H1 (cell line): Measurements from ENCODE around the gene IQCK. TPM values are rescaled to one million over a fixed set of nuclear protein-coding genes. Genes with fewer than 3 reads are reported as not detected.

Experiments
- CTCF ChIA-PET: fragments of 300-600 bp; sonication (Branson Sonifier 250); formaldehyde crosslinking; loops from one replicate; lab custom pipeline; 2021; ENCODE audit not compliant: partially characterized antibody; lab: Charles Lee
- POLR2A ChIA-PET: fragments of 300-600 bp; sonication (Branson Sonifier 250); formaldehyde crosslinking; loops from one replicate; lab custom pipeline; 2021; ENCODE audit warnings: inconsistent platforms; ENCODE audit not compliant: partially characterized antibody; lab: Charles Lee
- DNase-seq, 2 experiments: peaks; one replicate each; pipeline versions ENCODE4 v3.0.0 to v3.0.0-alpha.2; 2010 to 2022; ENCODE audit warnings: low spot score in 2 of 2, low read depth in 1 of 2, mixed read lengths in 1 of 2
- FAIRE-seq: peaks from 2 replicates; lab custom pipeline; 2011; peaks lifted over from hg19 to GRCh38; lab: Jason Lieb, UNC
- H2AFZ ChIP-seq: 2 replicates; pipeline ENCODE4 v1.8.1; 2012; ENCODE audit warnings: low read length, inconsistent platforms
- H2AK5ac ChIP-seq: 2 replicates; pipeline ENCODE4 v1.6.1; 2013; ENCODE audit warnings: low read depth, low read length
- H2BK120ac ChIP-seq: replicated peaks from 2 replicates; pipeline ENCODE3; 2013; ENCODE audit warnings: low read depth, low read length, inconsistent platforms
- H2BK12ac ChIP-seq: 2 replicates; pipeline ENCODE4 v1.6.1; 2013; ENCODE audit warnings: low read depth, low read length
- H2BK15ac ChIP-seq: 2 replicates; pipeline ENCODE4 v1.6.1; 2013; ENCODE audit warnings: low read length
- H2BK20ac ChIP-seq: 2 replicates; pipeline ENCODE4 v1.6.1; 2013; ENCODE audit warnings: low read length
- H2BK5ac ChIP-seq: 2 replicates; pipeline ENCODE4 v1.6.1; 2013; ENCODE audit warnings: low read depth, low read length
- H3K14ac ChIP-seq: 2 replicates; pipeline ENCODE4 v1.6.1; 2013; ENCODE audit warnings: inconsistent platforms; ENCODE audit not compliant: insufficient read length
- H3K18ac ChIP-seq: 2 replicates; pipeline ENCODE4 v1.6.1; 2013; ENCODE audit warnings: low read length; ENCODE audit errors: extremely low read depth
- H3K23ac ChIP-seq: 2 replicates; pipeline ENCODE4 v1.6.1; 2013; ENCODE audit warnings: inconsistent platforms; ENCODE audit not compliant: insufficient read length
- H3K23me2 ChIP-seq: 2 replicates; pipeline ENCODE4 v1.6.1; 2013; ENCODE audit warnings: low read depth, low read length
- H3K27ac ChIP-seq: 2 replicates; pipeline ENCODE4 v1.6.1; 2011; ENCODE audit warnings: low read depth, low read length, inconsistent platforms
- H3K27me3 ChIP-seq, 4 experiments: replicated peaks in 1 of 4; 1 replicate in 1 of 4; 2 replicates in 3 of 4; pipeline versions ENCODE4 v1.6.1 to v1.8.1; 2011 to 2013; ENCODE audit warnings: low read length in 3 of 4, mild to moderate bottlenecking in 3 of 4, inconsistent platforms in 2 of 4, mixed read lengths in 2 of 4, moderate library complexity in 1 of 4; ENCODE audit not compliant: control insufficient read depth in 3 of 4, insufficient read depth in 3 of 4; ENCODE audit errors: extremely low read depth in 1 of 4
- H3K36me3 ChIP-seq, 4 experiments: 2 replicates each; pipeline versions ENCODE4 v1.6.1 to v1.8.1; 2011 to 2013; ENCODE audit warnings: mild to moderate bottlenecking in 4 of 4, low read length in 3 of 4, moderate library complexity in 2 of 4, control low read depth in 1 of 4, inconsistent platforms in 1 of 4; ENCODE audit not compliant: insufficient read depth in 4 of 4, control insufficient read depth in 2 of 4
- H3K4ac ChIP-seq: replicated peaks from 2 replicates; pipeline ENCODE3; 2013; ENCODE audit warnings: low read length, low read depth, mixed read lengths, inconsistent platforms; ENCODE audit not compliant: insufficient read length
- H3K4me1 ChIP-seq, 4 experiments: replicated peaks in 1 of 4; 1 replicate in 1 of 4; 2 replicates in 3 of 4; pipeline versions ENCODE4 v1.6.1 to v1.8.1; 2011 to 2013; ENCODE audit warnings: low read length in 3 of 4, inconsistent platforms in 2 of 4, mixed read lengths in 1 of 4; ENCODE audit not compliant: insufficient read depth in 4 of 4, control insufficient read depth in 3 of 4
- H3K4me2 ChIP-seq, 2 experiments: 2 replicates each; pipeline versions ENCODE4 v1.6.1 to v1.8.1; 2011 to 2013; ENCODE audit warnings: low read depth in 2 of 2, low read length in 2 of 2, control low read depth in 1 of 2, inconsistent platforms in 1 of 2, mild to moderate bottlenecking in 1 of 2; ENCODE audit not compliant: insufficient read depth in 1 of 2
- H3K4me3 ChIP-seq, 4 experiments: fragments of 200-600, 300-600 bp in 1 of 4; sonication (generic), shearing (Covaris generic), sonication (Bioruptor Twin) in 1 of 4; 2 replicates each; pipeline versions ENCODE4 v1.5.1 to v1.8.1; 2011 to 2016; ENCODE audit warnings: low read length in 4 of 4, low read depth in 3 of 4, control low read depth in 2 of 4, inconsistent platforms in 2 of 4, mild to moderate bottlenecking in 2 of 4, mixed read lengths in 1 of 4, moderate library complexity in 1 of 4; ENCODE audit not compliant: insufficient read depth in 2 of 4; ENCODE audit errors: extremely low read depth in 1 of 4
- H3K56ac ChIP-seq: replicated peaks from 2 replicates; pipeline ENCODE3; 2013; ENCODE audit warnings: low read depth, mild to moderate bottlenecking, mixed read lengths, low read length, inconsistent platforms; ENCODE audit not compliant: insufficient read length
- H3K79me1 ChIP-seq: 2 replicates; pipeline ENCODE4 v1.6.1; 2013; ENCODE audit warnings: low read depth, low read length, control low read depth
- H3K79me2 ChIP-seq, 2 experiments: 2 replicates each; pipeline versions ENCODE4 v1.6.1 to v1.8.1; 2012 to 2013; ENCODE audit warnings: low read length in 2 of 2, mild to moderate bottlenecking in 2 of 2, inconsistent platforms in 1 of 2; ENCODE audit not compliant: insufficient read depth in 2 of 2, control insufficient read depth in 1 of 2
- H3K9ac ChIP-seq, 4 experiments: replicated peaks in 1 of 4; 1 replicate in 1 of 4; 2 replicates in 3 of 4; pipeline versions ENCODE4 v1.6.1 to v1.8.1; 2011 to 2013; ENCODE audit warnings: low read depth in 3 of 4, low read length in 3 of 4, control low read depth in 2 of 4, mild to moderate bottlenecking in 2 of 4, moderate library complexity in 2 of 4, inconsistent platforms in 1 of 4; ENCODE audit errors: extremely low read depth in 1 of 4
- H3K9me3 ChIP-seq, 2 experiments: 2 replicates each; pipeline versions ENCODE4 v1.6.1 to v1.8.1; 2012 to 2013; ENCODE audit warnings: mild to moderate bottlenecking in 2 of 2, moderate library complexity in 2 of 2, control low read depth in 1 of 2, inconsistent platforms in 1 of 2, low read depth in 1 of 2, low read length in 1 of 2, mixed read lengths in 1 of 2; ENCODE audit not compliant: insufficient read depth in 2 of 2
- H4K20me1 ChIP-seq, 2 experiments: replicated peaks in 1 of 2; 2 replicates each; pipeline versions ENCODE3 to v1.8.1; 2011 to 2013; ENCODE audit warnings: inconsistent platforms in 2 of 2, low read length in 2 of 2, mild to moderate bottlenecking in 1 of 2; ENCODE audit not compliant: insufficient read depth in 2 of 2, control insufficient read depth in 1 of 2
- H4K5ac ChIP-seq: 2 replicates; pipeline ENCODE4 v1.6.1; 2013; ENCODE audit warnings: low read length, low read depth, mixed read lengths, inconsistent platforms; ENCODE audit not compliant: insufficient read length
- H4K8ac ChIP-seq: 2 replicates; pipeline ENCODE4 v1.8.0; 2013; ENCODE audit warnings: mild to moderate bottlenecking, moderate library complexity, low read length, inconsistent platforms; ENCODE audit not compliant: insufficient read depth; ENCODE audit errors: extremely low read depth
- H4K91ac ChIP-seq: replicated peaks from 2 replicates; pipeline ENCODE3; 2013; ENCODE audit warnings: low read length, mixed read lengths, inconsistent platforms; ENCODE audit not compliant: insufficient read length
- ASH2L ChIP-seq: fragments of 200-600, 300-600 bp; sonication (generic); IDR thresholded peaks from one replicate; pipeline ENCODE4 v1.7.1; 2017; ENCODE audit warnings: low read length
- CREB1 ChIP-seq: IDR thresholded peaks from 2 replicates; pipeline ENCODE4 v1.6.1; 2012; ENCODE audit warnings: inconsistent platforms
- JUND ChIP-seq: IDR thresholded peaks from 2 replicates; pipeline ENCODE4 v1.6.1; 2011; ENCODE audit warnings: mild to moderate bottlenecking, improper control_type of control experiment, low read length
- KDM4A ChIP-seq: IDR thresholded peaks from one replicate; pipeline ENCODE4 v1.7.1; 2012; ENCODE audit warnings: low read depth, mild to moderate bottlenecking, moderate library complexity, low read length, inconsistent platforms; ENCODE audit not compliant: severe bottlenecking
- POLR2AphosphoS5 ChIP-seq: IDR thresholded peaks from 2 replicates; pipeline ENCODE4 v1.6.1; 2011; ENCODE audit warnings: low read depth, low read length
- RNF2 ChIP-seq: fragments of 200-900, 300-1000 bp; sonication (generic); IDR thresholded peaks from 2 replicates; pipeline ENCODE4 v1.7.1; 2016; ENCODE audit warnings: borderline replicate concordance, low read depth, mild to moderate bottlenecking, antibody characterized with exemption, low read length; ENCODE audit not compliant: poor library complexity, severe bottlenecking; ENCODE audit errors: missing control alignments
- WGBS, 2 experiments: shearing (Covaris generic) in 1 of 2; methylation state at CpG; one replicate each; pipeline versions ENCODE4 v1.1.6 to v1.1.7; 2013 to 2015; ENCODE audit warnings: low lambda C conversion rate in 2 of 2, mixed read lengths in 2 of 2, inconsistent platforms in 1 of 2, low coverage in 1 of 2, missing lambda C conversion rate in 1 of 2; ENCODE audit not compliant: insufficient replicate concordance in 2 of 2, insufficient coverage in 1 of 2, insufficient read length in 1 of 2; ENCODE audit errors: extremely low coverage in 1 of 2, missing lambda C conversion rate in 1 of 2; 5-methylcytosine and 5-hydroxymethylcytosine counted together
- polyA plus RNA-seq, 7 experiments: library from polyadenylated mRNA; depleted of rRNA in 3 of 7; stranded (reverse) in 5 of 7; unstranded in 2 of 7; fragments of >200 nt in 5 of 7; fragments of 200-250 nt in 2 of 7; gene quantifications; 1 replicate in 5 of 7; 2 replicates in 1 of 7; 4 replicates in 1 of 7; pipeline versions ENCODE4 v1.2.1 to v1.2.3, GENCODE V29; 2011 to 2013; ENCODE audit warnings: missing spikeins in 2 of 7, mixed read lengths in 2 of 7
- total RNA-seq: library from RNA; stranded (reverse); fragmentation: NEBNext Ultra II Directional; extraction: Animal tissue kit (Norgen Biotek cat#: 25700); gene quantifications from 2 replicates; pipeline ENCODE4 v1.2.1, GENCODE V29; 2021

IQCK gene
- total and polyA plus RNA-seq, 2 of the 8 experiments (the other 6 are each of a cell fraction or from before 2014, with no cell fraction given) = 6.2 to 9.3 TPM

- no peak for FAIRE-seq
- H4K20me1 ChIP-seq = no peaks in the 10 kb centered on the region
- no peak overlapping the region for H2BK5ac ChIP-seq
- no peak overlapping the region for H2AK5ac ChIP-seq
- no peak overlapping the region for H4K91ac ChIP-seq
- 90% methylated on average over 2 of the region's 2 CpGs; no CpG with 5 or more reads in 1 of the 2 experiments for WGBS, 2 experiments
- H2BK120ac ChIP-seq = no peak overlapping the region
- no peak overlapping the region for H3K27ac ChIP-seq
- H3K18ac ChIP-seq = no peak overlapping the region
- H3K4me1 ChIP-seq = no peaks in the 10 kb centered on the region
- POLR2A ChIA-PET = interaction anchor here (0.6 to 0.9 kb wide), 2 partner anchors 24 to 29 kb away, joined by 3 read pairs; no protein-coding TSS in a partner anchor
- no peak overlapping the region for H3K9ac ChIP-seq
- no peaks in the 10 kb centered on the region for H3K23me2 ChIP-seq
- H3K27me3 ChIP-seq = no peaks in the 10 kb centered on the region
- H3K14ac ChIP-seq = no peak overlapping the region
- no peak overlapping the region for H3K56ac ChIP-seq
- CTCF ChIA-PET = interaction anchor here (1.2 to 1.6 kb wide), 2 partner anchors 18 to 164 kb away, joined by 5 read pairs; no protein-coding TSS in a partner anchor
- no peak overlapping the region for H2BK20ac ChIP-seq
- no peak overlapping the region for H4K5ac ChIP-seq
- no peak overlapping the region for H2BK15ac ChIP-seq
- TF ChIP-seq RNF2 = no peak
- no peak for TF ChIP-seq JUND
- no peak for TF ChIP-seq ASH2L
- TF ChIP-seq KDM4A = no peak
- TF ChIP-seq POLR2AphosphoS5 = no peak
- no peak for TF ChIP-seq CREB1
- no peak overlapping the region for H4K8ac ChIP-seq
- no peaks in the 10 kb centered on the region for H3K79me2 ChIP-seq
- H3K4me3 ChIP-seq = no peak overlapping the region
- H3K36me3 ChIP-seq = no peaks in the 10 kb centered on the region
- no peak overlapping the region for H3K4me2 ChIP-seq
- no peak for DNase-seq
- H3K9me3 ChIP-seq = no peaks in the 10 kb centered on the region
- H3K79me1 ChIP-seq = no peaks in the 10 kb centered on the region
- H2BK12ac ChIP-seq = no peak overlapping the region
- no peak overlapping the region for H3K4ac ChIP-seq
- no peak overlapping the region for H3K23ac ChIP-seq
- no peak overlapping the region for H2AFZ ChIP-seq
Observed at GRCh38 chr16:19748389-19749168, 30.5 kb downstream of the IQCK start.
